ENCODE data around the gene FSTL4.

DNA sequence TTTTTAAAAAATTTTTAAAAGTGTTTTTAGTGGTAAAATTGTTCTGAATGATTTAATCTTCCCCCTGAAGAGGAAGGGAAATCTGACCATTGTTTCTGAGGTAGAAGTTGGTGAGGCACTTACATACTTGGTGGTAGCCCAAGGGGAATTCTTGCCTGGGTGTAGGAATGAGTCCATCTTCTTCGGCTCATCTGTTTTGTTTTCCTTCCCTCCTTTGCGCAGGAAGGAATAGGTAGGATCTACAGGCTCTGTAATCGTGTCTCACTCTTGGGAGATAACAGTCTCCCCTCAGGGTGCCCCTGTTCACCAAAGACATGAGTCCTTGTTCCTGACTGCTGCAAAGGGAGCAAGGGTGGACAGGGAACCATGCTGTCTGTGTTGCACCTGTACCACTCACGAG is 422.5 kb downstream of the FSTL4 start:
- TF ChIP-seq, protein P1, sequence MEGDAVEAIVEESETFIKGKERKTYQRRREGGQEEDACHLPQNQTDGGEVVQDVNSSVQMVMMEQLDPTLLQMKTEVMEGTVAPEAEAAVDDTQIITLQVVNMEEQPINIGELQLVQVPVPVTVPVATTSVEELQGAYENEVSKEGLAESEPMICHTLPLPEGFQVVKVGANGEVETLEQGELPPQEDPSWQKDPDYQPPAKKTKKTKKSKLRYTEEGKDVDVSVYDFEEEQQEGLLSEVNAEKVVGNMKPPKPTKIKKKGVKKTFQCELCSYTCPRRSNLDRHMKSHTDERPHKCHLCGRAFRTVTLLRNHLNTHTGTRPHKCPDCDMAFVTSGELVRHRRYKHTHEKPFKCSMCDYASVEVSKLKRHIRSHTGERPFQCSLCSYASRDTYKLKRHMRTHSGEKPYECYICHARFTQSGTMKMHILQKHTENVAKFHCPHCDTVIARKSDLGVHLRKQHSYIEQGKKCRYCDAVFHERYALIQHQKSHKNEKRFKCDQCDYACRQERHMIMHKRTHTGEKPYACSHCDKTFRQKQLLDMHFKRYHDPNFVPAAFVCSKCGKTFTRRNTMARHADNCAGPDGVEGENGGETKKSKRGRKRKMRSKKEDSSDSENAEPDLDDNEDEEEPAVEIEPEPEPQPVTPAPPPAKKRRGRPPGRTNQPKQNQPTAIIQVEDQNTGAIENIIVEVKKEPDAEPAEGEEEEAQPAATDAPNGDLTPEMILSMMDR (IDR thresholded peaks at IDR 0.05; ENCODE audit: low read length) = no peak
- TF ChIP-seq EZH2 (optimal IDR thresholded peaks at IDR 0.05; ENCODE audit: low read depth, low read length) = no peak
- no peak for TF ChIP-seq EZH2phosphoT487 (IDR thresholded peaks at IDR 0.05; ENCODE audit: low read length)
